Tibial nerve (tissue), 4 donors: ENCODE data around the gene LPCAT3.

ENCODE experiments used
- EP300 ChIP-seq, 2 donors: sonication (generic); formaldehyde crosslinking; IDR thresholded peaks; one replicate each; pipeline ENCODE4 v1.6.1; 2017; ENCODE audit warnings: antibody characterized with exemption in 2 of 2, mild to moderate bottlenecking in 1 of 2
- POLR2A ChIP-seq, 2 donors: fragments of 450-650 bp; IDR thresholded peaks; one replicate each; pipeline ENCODE4 v1.6.1; 2017; ENCODE audit warnings: antibody characterized with exemption in 2 of 2, mild to moderate bottlenecking in 2 of 2, moderate library complexity in 2 of 2
- TF ChIP-seq, protein P1 (sequence below), 5 experiments: fragments of 200-600 bp in 3 of 5; fragments of 450-650 bp in 2 of 5; sonication (generic) in 3 of 5; IDR thresholded peaks; one replicate each; pipeline ENCODE4 v1.5.1; 2016 to 2019; ENCODE audit warnings: antibody characterized with exemption in 5 of 5, mild to moderate bottlenecking in 3 of 5, moderate library complexity in 2 of 5

GRCh38 chr12:7005311-7005710 lies 13.0 kb downstream of the LPCAT3 start:
- TF ChIP-seq, protein P1, sequence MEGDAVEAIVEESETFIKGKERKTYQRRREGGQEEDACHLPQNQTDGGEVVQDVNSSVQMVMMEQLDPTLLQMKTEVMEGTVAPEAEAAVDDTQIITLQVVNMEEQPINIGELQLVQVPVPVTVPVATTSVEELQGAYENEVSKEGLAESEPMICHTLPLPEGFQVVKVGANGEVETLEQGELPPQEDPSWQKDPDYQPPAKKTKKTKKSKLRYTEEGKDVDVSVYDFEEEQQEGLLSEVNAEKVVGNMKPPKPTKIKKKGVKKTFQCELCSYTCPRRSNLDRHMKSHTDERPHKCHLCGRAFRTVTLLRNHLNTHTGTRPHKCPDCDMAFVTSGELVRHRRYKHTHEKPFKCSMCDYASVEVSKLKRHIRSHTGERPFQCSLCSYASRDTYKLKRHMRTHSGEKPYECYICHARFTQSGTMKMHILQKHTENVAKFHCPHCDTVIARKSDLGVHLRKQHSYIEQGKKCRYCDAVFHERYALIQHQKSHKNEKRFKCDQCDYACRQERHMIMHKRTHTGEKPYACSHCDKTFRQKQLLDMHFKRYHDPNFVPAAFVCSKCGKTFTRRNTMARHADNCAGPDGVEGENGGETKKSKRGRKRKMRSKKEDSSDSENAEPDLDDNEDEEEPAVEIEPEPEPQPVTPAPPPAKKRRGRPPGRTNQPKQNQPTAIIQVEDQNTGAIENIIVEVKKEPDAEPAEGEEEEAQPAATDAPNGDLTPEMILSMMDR (IDR thresholded peaks at IDR 0.05), result no peak
- TF ChIP-seq POLR2A (IDR thresholded peaks at IDR 0.05), result no peak
- no peak for TF ChIP-seq EP300 (IDR thresholded peaks at IDR 0.05)
